Measurements from ENCODE around the gene IRAK2. TPM values are rescaled to one million over a fixed set of nuclear protein-coding genes. Genes with fewer than 3 reads are reported as not detected.

Gene IRAK2
- total RNA-seq, 1 donor from 2014 or later: 0.20 TPM

GRCh38 chr3:10292505-10293419 lies 128.0 kb downstream of the IRAK2 start, which contains the start of gene GHRL:
Gene GHRL (minus strand): TSS chr3:10292947. CDS start chr3:10290180, 2,767 bp downstream.
- H3K36me3 Mint-ChIP-seq (ENCODE audit: unreplicated experiment): peaks cover 4% of the 10 kb centered on the region

More at GRCh38 chr3:10292505-10293419, 128.0 kb downstream of the IRAK2 start, which contains the start of gene GHRL:
- peaks cover 4% of the 10 kb centered on the region for H3K9me3 Mint-ChIP-seq (ENCODE audit: unreplicated experiment)
- DNase-seq: no peak
- no peak for TF ChIP-seq CTCF (IDR thresholded peaks at IDR 0.05; ENCODE audit: partially characterized antibody, unreplicated experiment)
- H3K27me3 Mint-ChIP-seq (ENCODE audit: unreplicated experiment): peaks cover 2% of the 10 kb centered on the region
- H3K4me1 Mint-ChIP-seq (ENCODE audit: low read depth, unreplicated experiment): peaks cover 6% of the 10 kb centered on the region
- H3K4me3 Mint-ChIP-seq (ENCODE audit: unreplicated experiment): no peak within 1 kb of the TSS
- H3K27ac Mint-ChIP-seq (ENCODE audit: unreplicated experiment): no peak within 1 kb of the TSS

Other genes with a start within 250 kb of the IRAK2 start
- gene IL17RC, start 247.8 kb upstream of the IRAK2 start, total RNA-seq (ENCODE audit: unreplicated experiment): 41.9 TPM
- gene CRELD1, start 231.1 kb upstream of the IRAK2 start, total RNA-seq (ENCODE audit: unreplicated experiment): 92.6 TPM
- 8.9 TPM for gene PRRT3, start 212.5 kb upstream of the IRAK2 start, total RNA-seq (ENCODE audit: unreplicated experiment)
- gene EMC3, start 178.1 kb upstream of the IRAK2 start, total RNA-seq (ENCODE audit: unreplicated experiment): 49.0 TPM
- 7.0 TPM for gene FANCD2, start 138.5 kb upstream of the IRAK2 start, total RNA-seq (ENCODE audit: unreplicated experiment)
- not detected for gene FANCD2OS, start 56.7 kb upstream of the IRAK2 start, total RNA-seq (ENCODE audit: unreplicated experiment)
- gene BRK1, start 49.2 kb upstream of the IRAK2 start, total RNA-seq (ENCODE audit: unreplicated experiment): 126 TPM
- 69.2 TPM for gene VHL, start 23.1 kb upstream of the IRAK2 start, total RNA-seq (ENCODE audit: unreplicated experiment)
- 24.7 TPM for gene TATDN2, start 83.5 kb downstream of the IRAK2 start, total RNA-seq (ENCODE audit: unreplicated experiment)
- 0.64 TPM for gene GHRL, start 128.0 kb downstream of the IRAK2 start, total RNA-seq (ENCODE audit: unreplicated experiment)
- 109 TPM for gene SEC13, start 156.2 kb downstream of the IRAK2 start, total RNA-seq (ENCODE audit: unreplicated experiment)

Data from glutamatergic neuron (in vitro differentiated cells).